AG04449 (cell line): ENCODE results near the gene TSPOAP1.
"Not testable (repeated sequence)": the region's sequence is repeated elsewhere in the genome, so short reads cannot be mapped to it uniquely, and the experiment has no call there.

ENCODE experiments used
- CTCF ChIA-PET: fragments of 350-600 bp; formaldehyde crosslinking; extraction: SDS; loops from one replicate; lab custom pipeline; 2021; ENCODE audit warnings: antibody characterized with exemption; lab: Yijun Ruan, JAX
- POLR2A ChIA-PET: fragments of 400-600, 350-600 bp; formaldehyde crosslinking; extraction: SDS; loops from one replicate; lab custom pipeline; 2020; ENCODE audit warnings: antibody characterized with exemption, inconsistent platforms; lab: Yijun Ruan, JAX
- DNase-seq: peaks from one replicate; pipeline ENCODE4 v3.0.0-alpha.2; 2010; ENCODE audit warnings: low read depth, low spot score
- H3K4me3 ChIP-seq: 2 replicates; pipeline ENCODE4 v1.5.1; 2011; ENCODE audit warnings: low read depth, mild to moderate bottlenecking, control low read depth, low read length
- TF ChIP-seq, protein P1 (sequence below): IDR thresholded peaks from one replicate; pipeline ENCODE4 v1.5.1; 2011; ENCODE audit warnings: mild to moderate bottlenecking, moderate library complexity, low read length, control low read depth, inconsistent platforms; ENCODE audit not compliant: insufficient read depth; ENCODE audit errors: missing control alignments

The TSPOAP1 gene

DNA sequence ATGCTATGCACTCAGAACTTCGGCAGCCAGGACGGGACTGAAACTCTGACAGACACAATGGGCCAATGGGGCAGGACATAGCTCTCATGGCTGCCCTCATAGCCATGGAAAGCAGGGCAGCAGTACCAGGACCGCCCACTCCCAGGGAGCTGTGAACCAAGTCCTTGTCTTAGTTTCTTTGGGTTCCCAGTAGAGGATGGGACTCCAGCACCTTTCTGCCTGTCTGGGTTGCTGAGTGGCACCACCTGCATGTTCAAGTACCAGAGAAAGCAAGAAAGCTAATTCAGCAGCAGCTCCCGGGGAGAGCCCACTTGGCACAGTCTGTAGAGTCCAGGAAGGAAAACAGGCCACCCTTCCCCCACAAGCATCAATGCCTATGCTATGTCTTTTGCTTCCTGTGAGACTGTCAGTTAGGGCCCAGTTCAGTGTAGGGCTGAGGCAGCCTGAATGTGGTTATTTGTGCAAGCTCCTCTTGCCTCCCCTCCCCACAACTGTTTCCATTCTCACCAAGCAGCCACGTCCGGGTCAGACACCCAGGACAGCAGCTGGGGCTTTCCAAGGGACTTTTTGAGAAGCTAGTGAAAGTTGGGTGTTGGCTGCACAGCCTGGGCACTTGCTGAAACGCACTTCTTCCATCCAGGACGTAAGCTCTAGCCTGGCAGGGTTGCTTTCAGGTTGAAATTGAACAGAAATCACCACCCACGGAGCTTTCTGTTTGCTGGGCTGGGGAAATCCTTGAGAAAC lies 15.6 kb upstream of the TSPOAP1 start:
- CTCF ChIA-PET = interaction anchor here (0.8 to 1.9 kb wide), 3 partner anchors 25 to 73 kb away, joined by 3 to 7 read pairs (median 4); partner anchors contain the start of gene RNF43
- TF ChIP-seq, protein P1, sequence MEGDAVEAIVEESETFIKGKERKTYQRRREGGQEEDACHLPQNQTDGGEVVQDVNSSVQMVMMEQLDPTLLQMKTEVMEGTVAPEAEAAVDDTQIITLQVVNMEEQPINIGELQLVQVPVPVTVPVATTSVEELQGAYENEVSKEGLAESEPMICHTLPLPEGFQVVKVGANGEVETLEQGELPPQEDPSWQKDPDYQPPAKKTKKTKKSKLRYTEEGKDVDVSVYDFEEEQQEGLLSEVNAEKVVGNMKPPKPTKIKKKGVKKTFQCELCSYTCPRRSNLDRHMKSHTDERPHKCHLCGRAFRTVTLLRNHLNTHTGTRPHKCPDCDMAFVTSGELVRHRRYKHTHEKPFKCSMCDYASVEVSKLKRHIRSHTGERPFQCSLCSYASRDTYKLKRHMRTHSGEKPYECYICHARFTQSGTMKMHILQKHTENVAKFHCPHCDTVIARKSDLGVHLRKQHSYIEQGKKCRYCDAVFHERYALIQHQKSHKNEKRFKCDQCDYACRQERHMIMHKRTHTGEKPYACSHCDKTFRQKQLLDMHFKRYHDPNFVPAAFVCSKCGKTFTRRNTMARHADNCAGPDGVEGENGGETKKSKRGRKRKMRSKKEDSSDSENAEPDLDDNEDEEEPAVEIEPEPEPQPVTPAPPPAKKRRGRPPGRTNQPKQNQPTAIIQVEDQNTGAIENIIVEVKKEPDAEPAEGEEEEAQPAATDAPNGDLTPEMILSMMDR = no peak
- POLR2A ChIA-PET = interaction anchor here (1.5 kb wide), 1 partner anchor 8 kb away, joined by 7 read pairs; the partner anchor contains the start of gene SUPT4H1

DNA sequence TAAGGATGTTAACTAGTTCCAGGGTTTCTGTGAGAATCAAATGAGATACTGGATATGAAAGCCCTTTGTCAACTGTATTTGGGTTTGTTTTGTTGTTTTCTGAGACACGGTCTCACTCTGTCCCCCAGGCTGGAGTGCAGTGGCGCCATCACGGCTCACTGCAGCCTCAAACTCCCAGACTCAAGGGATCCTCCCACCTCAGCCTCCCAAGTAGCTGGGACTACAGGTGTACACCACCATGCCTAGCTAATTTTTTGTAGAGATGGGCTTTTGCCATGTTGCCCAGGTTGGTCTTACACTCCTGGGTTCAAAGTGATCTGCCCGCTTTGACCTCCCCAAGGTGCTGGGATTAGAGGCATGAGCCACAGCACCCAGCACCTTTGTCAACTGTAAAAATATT lies 14.5 kb upstream of the TSPOAP1 start:
- CTCF ChIA-PET = interaction anchor here (0.8 kb wide), 1 partner anchor 8 kb away, joined by 4 read pairs; the partner anchor contains the start of gene SUPT4H1
- POLR2A ChIA-PET = interaction anchor here (1.5 to 7.5 kb wide), 2 partner anchors 8 to 9 kb away, joined by 7 to 88 read pairs; partner anchors contain the start of gene SUPT4H1

More for the DNA sequence above, 15.6 kb upstream of the TSPOAP1 start:
- DNase-seq = no peak
- H3K4me3 ChIP-seq = no peak overlapping the region

DNA sequence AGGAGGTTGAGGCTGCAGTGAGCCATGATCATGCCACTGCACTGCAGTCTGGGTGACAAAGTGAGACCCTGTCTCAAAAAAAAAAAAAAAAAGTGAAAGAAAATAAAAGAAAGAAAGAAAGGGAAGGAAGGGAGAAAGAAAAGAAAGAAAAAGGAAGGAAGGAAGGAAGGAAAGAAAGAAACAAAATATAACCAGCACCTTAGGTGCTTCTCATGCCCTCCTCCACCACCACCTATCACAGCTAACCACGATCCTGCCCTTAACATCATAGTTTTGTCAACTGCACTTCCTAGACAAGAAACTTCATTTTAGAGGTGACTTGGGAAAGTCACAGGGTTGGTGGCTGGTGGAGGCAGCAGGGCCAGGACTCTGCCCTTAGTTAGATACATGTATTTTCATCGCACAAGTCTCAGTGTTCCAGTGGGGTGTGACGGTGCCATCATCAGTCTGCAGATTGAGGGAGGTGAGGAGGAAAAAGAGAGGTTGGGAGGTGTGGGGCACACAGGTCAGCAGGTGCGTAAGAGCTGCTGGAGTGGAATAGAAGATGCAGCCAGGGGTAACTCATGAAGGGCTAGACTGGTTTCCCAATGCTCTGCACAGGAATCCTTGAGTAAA lies 13.4 kb upstream of the TSPOAP1 start:
- DNase-seq = no peak
- ChIA-PET POLR2A (interaction anchor here (0.8 to 7.5 kb wide), 2 partner anchors 9 to 111 kb away, joined by 3 to 88 read pairs; partner anchors contain the start of gene SUPT4H1), CTCF (interaction anchor here (0.8 kb wide), 2 partner anchors 8 to 10 kb away, joined by 3 to 4 read pairs; partner anchors contain the start of gene SUPT4H1)
- no peak overlapping the region for H3K4me3 ChIP-seq
- TF ChIP-seq, protein P1 = no peak

More for the DNA sequence above, 14.5 kb upstream of the TSPOAP1 start:
- no peak for DNase-seq
- no peak overlapping the region for H3K4me3 ChIP-seq
- TF ChIP-seq, protein P1 = no peak

DNA sequence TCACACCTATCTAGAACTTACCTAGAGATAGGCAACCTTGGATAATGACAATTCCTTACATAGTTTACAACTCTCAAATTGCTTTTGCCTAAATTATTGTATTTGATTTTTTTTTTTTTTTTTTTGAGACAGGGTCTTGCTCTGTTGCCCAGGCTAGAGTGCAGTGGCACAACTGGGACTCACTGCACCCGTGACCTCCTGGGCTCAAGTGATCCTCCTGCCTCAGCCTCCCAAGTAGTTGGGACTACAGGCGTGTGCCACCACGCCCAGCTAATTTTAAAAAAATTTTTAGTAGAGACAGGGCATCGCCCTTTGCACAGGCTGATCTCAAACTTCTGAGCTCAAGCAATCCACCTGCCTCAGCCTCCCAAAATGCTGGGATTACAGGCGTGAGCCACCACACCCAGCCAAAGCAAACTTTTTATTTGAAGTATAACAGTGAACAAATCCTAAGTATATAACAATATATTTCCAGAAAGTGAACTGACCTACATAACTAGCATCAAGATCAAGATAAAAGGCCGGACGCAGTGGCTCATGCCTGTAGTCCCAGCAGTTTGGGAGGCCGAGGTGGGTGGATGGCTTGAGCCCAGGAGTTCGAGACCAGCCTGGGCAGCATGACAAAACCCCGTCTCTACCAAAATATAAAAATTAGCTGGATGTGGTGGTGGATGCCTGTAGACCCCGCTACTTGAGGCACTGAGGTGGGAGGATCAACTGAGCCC lies 12.7 kb upstream of the TSPOAP1 start:
- not testable (repeated sequence) for DNase-seq, H3K4me3 ChIP-seq
- ChIA-PET POLR2A (interaction anchor here (7.5 kb wide), 1 partner anchor 10 kb away, joined by 88 read pairs; the partner anchor contains the start of gene SUPT4H1), CTCF (interaction anchor here (0.8 to 6.3 kb wide), 5 partner anchors 8 to 76 kb away, joined by 3 to 28 read pairs (median 5); partner anchors contain the start of genes RNF43 and SUPT4H1)

DNA sequence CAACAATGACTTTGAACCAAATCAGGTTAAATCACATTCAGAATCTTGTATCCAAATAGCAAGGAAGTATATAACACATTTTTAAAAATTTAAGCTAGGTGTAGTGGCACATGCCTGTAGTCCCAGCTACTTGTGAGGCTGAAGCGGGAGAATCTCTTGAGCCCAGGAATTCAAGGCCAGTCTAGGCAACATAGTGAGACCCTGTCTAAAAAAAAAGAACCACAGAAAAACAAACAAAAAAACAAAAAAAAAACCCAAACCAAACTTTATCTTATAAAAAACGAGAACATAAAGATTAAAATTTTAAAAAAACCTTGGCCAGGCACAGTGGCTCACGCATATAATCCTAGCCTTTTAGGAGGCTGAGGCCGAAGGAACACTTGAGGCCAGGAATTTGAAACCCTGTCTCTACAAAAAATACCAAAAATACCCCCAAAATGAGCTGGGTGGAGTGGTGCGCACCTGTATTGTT lies 11.8 kb upstream of the TSPOAP1 start:
- ChIA-PET POLR2A (interaction anchor here (1.8 to 7.5 kb wide), 2 partner anchors 11 to 23 kb away, joined by 6 to 88 read pairs; partner anchors contain the start of gene SUPT4H1), CTCF (interaction anchor here (0.8 to 6.3 kb wide), 6 partner anchors 9 to 349 kb away, joined by 3 to 28 read pairs (median 4); partner anchors contain the start of genes RNF43 and SUPT4H1)
- H3K4me3 ChIP-seq = no peak overlapping the region
- no peak for DNase-seq
- TF ChIP-seq, protein P1 = no peak
